Heart right ventricle (tissue), 16 donors: Measurements from ENCODE around the gene HMCN2. TPM values are rescaled to one million over a fixed set of nuclear protein-coding genes. Genes with fewer than 3 reads are reported as not detected.

Source experiments
- ATAC-seq, 8 donors: fragments of 200-7000 bp; cut with Tn5 transposase; one replicate each; pipeline ENCODE4 v1.9.1; 2020; ENCODE audit warnings: mild to moderate bottlenecking in 8 of 8, moderate library complexity in 8 of 8, moderate number of reproducible peaks in 1 of 8
- DNase-seq, 2 donors: peaks; one replicate each; pipeline ENCODE4 v3.0.0-alpha.2; 2020
- H3K27ac ChIP-seq, 10 donors: fragments of 200-600 bp; sonication (generic) in 2 of 10; one replicate each; pipeline versions ENCODE4 v1.5.0 to v1.8.0; 2020 to 2022; ENCODE audit warnings: mild to moderate bottlenecking in 3 of 10
- H3K27me3 ChIP-seq, 7 donors: fragments of 200-600 bp; one replicate each; pipeline ENCODE4 v1.8.0; 2021 to 2022; ENCODE audit warnings: mild to moderate bottlenecking in 2 of 7
- H3K36me3 ChIP-seq, 9 donors: fragments of 200-600 bp; sonication (generic) in 1 of 9; one replicate each; pipeline versions ENCODE4 v1.5.0 to v1.8.0; 2020 to 2022; ENCODE audit warnings: mild to moderate bottlenecking in 2 of 9
- H3K4me1 ChIP-seq, 9 donors: fragments of 200-600 bp; sonication (generic) in 1 of 9; one replicate each; pipeline versions ENCODE4 v1.5.0 to v1.8.0; 2020 to 2022; ENCODE audit warnings: mild to moderate bottlenecking in 4 of 9
- H3K4me3 ChIP-seq, 10 donors: fragments of 200-600 bp; sonication (generic) in 2 of 10; one replicate each; pipeline versions ENCODE4 v1.5.0 to v1.8.0; 2020 to 2022; ENCODE audit warnings: mild to moderate bottlenecking in 7 of 10, moderate library complexity in 2 of 10
- H3K9me3 ChIP-seq, 11 donors: fragments of 200-600 bp in 10 of 11; sonication (generic) in 2 of 11; one replicate each; pipeline versions ENCODE4 v1.5.0 to v1.8.0; 2013 to 2022; ENCODE audit warnings: mild to moderate bottlenecking in 2 of 11, control low read depth in 1 of 11, moderate library complexity in 1 of 11
- CTCF ChIP-seq, 9 donors: fragments of 200-600 bp; sonication (generic) in 2 of 9; IDR thresholded peaks; one replicate each; pipeline versions ENCODE4 v1.5.0 to v1.8.0; 2021 to 2022; ENCODE audit warnings: antibody characterized with exemption in 9 of 9, mild to moderate bottlenecking in 5 of 9, moderate library complexity in 1 of 9
- WGBS, 2 donors: extraction: QIAGEN DNeasy Blood & Tissue Kit; methylation state at CpG; one replicate each; pipeline ENCODE4 v1.1.7; 2013; ENCODE audit warnings: inconsistent platforms in 1 of 2; 5-methylcytosine and 5-hydroxymethylcytosine counted together
- intact Hi-C, 10 donors: fragments of 100-400 bp; cut with DNase I; formaldehyde crosslinking; loops; one replicate each; pipeline versions ENCODE4 v1.11.1 to v1.14.2; 2022
- polyA plus RNA-seq, 2 donors: library from polyadenylated mRNA; stranded (reverse); fragments of 200-250 nt; gene quantifications; one replicate each; pipeline ENCODE4 v1.2.3, GENCODE V29; 2013
- total RNA-seq, 10 donors: library from RNA; stranded (reverse); fragmentation: NEBNext Ultra II Directional in 3 of 10; extraction: Animal tissue kit (Norgen Biotek cat#: 25700) in 3 of 10; gene quantifications; one replicate each; pipeline versions ENCODE4 v1.2.1 to v1.2.4, GENCODE V29; 2021 to 2023
- donor health status: Arrhythmogenic right ventricular cardiomyopathy.
- donor health status: ischemic (EF 13 %, LVEDD 7.1; RV severe dilation, severe dysfunction).
- donor health status: healthy with polysubstance abuse.
- donor health status: DM: no; HTN: yes; CAD: no.
- donor health status: DM: no; HTN: no; CAD: no.
- donor health status: ischemic (EF 25% LVEDD 6.9; RV normal size, moderate dysfunction).
- donor health status: ischemic (EF 25% LVEDD 5.7; RV mildly dilated, moderate dysfunction).
- donor health status: healthy.
- donor health status: DM: yes; HTN: yes; CAD: no.
- donor health status: Ischemic cardiomyopathy.
- donor health status: ischemic (EF 35%, LVEDD 5.7; RV mildly dilated, moderate dysfunction).
- donor health status: nonischemic (EF 11% LVEDD 7.7; RV severe dilation, severe dysfunction).
- donor health status: DM: yes; HTN: yes; CAD: no.
- donor health status: PGD.
- donor health status: ischemic (EF 29% LVEDD 5.4; RV normal size, mild dysfunction).
- donor health status: nonischemic (EF 23%, LVEDD 6.1; RV moderate dilation, normal function).

Gene HMCN2
- total and polyA plus RNA-seq, 12 donors = 2.6 to 10.2 (median 4.9) TPM

- ATAC-seq (no peak), DNase-seq (no peak)
- Histone ChIP-seq H3K9me3 (no peaks in the 10 kb centered on the region), H3K27me3 (no peaks in the 10 kb centered on the region), H3K36me3 (peaks cover 0 to 8% (median 0%) of the 10 kb centered on the region in 9 donors), H3K4me1 (no peaks in the 10 kb centered on the region), H3K27ac (no peak overlapping the region), H3K4me3 (no peak overlapping the region)
- intact Hi-C loops = loop anchor here in 1 of 10 donors (10.0 kb wide), 1 partner anchor 60 kb away; no protein-coding TSS in a partner anchor
- TF ChIP-seq CTCF (IDR thresholded peaks at IDR 0.05) = no peak
- WGBS, 2 donors = 77 to 81% methylated on average over 11 of the region's 11 CpGs
Observed at GRCh38 chr9:130414910-130415746, 149.6 kb downstream of the HMCN2 start.

GRCh38 chr9:130417602-130418001, 152.0 kb downstream of the HMCN2 start:
- intact Hi-C loops = loop anchor here in 1 of 10 donors (10.0 kb wide), 1 partner anchor 57 kb away; no protein-coding TSS in a partner anchor
- Histone ChIP-seq H3K27me3 (no peaks in the 10 kb centered on the region), H3K27ac (no peak overlapping the region), H3K4me3 (no peak overlapping the region), H3K4me1 (no peaks in the 10 kb centered on the region), H3K36me3 (peaks cover 0 to 8% (median 0%) of the 10 kb centered on the region in 9 donors), H3K9me3 (no peaks in the 10 kb centered on the region)
- no peak for TF ChIP-seq CTCF (IDR thresholded peaks at IDR 0.05)
- DNase-seq = no peak
- WGBS, 2 donors = 80 to 83% methylated on average over 5 of the region's 5 CpGs
- ATAC-seq = no peak

GRCh38 chr9:130418776-130419175, 153.2 kb downstream of the HMCN2 start:
- intact Hi-C loops = loop anchor here in 1 of 10 donors (10.0 kb wide), 1 partner anchor 56 kb away; no protein-coding TSS in a partner anchor
- WGBS, 2 donors = 92 to 96% methylated on average over 18 of the region's 18 CpGs
- Histone ChIP-seq H3K4me1 (peaks cover 0 to 11% (median 3%) of the 10 kb centered on the region in 9 donors), H3K9me3 (no peaks in the 10 kb centered on the region), H3K36me3 (peaks cover 0 to 8% (median 0%) of the 10 kb centered on the region in 9 donors), H3K27me3 (no peaks in the 10 kb centered on the region), H3K27ac (no peak overlapping the region), H3K4me3 (no peak overlapping the region)
- no peak for DNase-seq
- no peak for ATAC-seq
- TF ChIP-seq CTCF (IDR thresholded peaks at IDR 0.05) = no peak

- TF ChIP-seq CTCF (IDR thresholded peaks at IDR 0.05) = no peak
- Histone ChIP-seq H3K27ac (no peak overlapping the region), H3K4me3 (no peak overlapping the region), H3K27me3 (no peaks in the 10 kb centered on the region), H3K9me3 (no peaks in the 10 kb centered on the region), H3K36me3 (peaks cover 0 to 8% (median 0%) of the 10 kb centered on the region in 9 donors), H3K4me1 (peaks cover 0 to 11% (median 3%) of the 10 kb centered on the region in 9 donors)
- WGBS, 2 donors = 90 to 95% methylated on average over 8 of the region's 8 CpGs
- intact Hi-C loops = loop anchor here in 1 of 10 donors (10.0 kb wide), 1 partner anchor 55 kb away; no protein-coding TSS in a partner anchor
- ATAC-seq = no peak
- DNase-seq = no peak
Observed at GRCh38 chr9:130419521-130420035, 154.0 kb downstream of the HMCN2 start.
